Memory B cell (primary cell): ENCODE measurements around the gene NPAS2.

ENCODE experiments used
- ATAC-seq: fragments of 150-1000 bp; cut with Tn5 transposase; 2 replicates; pipeline ENCODE4 v1.10.0; 2021; ENCODE audit warnings: low read depth, mild to moderate bottlenecking, moderate library complexity
- DNase-seq, 2 donors: peaks; one replicate each; pipeline ENCODE4 v3.0.0; 2022; ENCODE audit warnings: low spot score in 2 of 2
- H3K27ac Mint-ChIP-seq: one replicate; pipeline ENCODE4 v1.8.0; 2022; ENCODE audit warnings: mild to moderate bottlenecking, moderate library complexity, mixed read lengths
- H3K27me3 Mint-ChIP-seq: one replicate; pipeline ENCODE4 v1.8.0; 2022; ENCODE audit warnings: mixed read lengths
- H3K36me3 Mint-ChIP-seq: one replicate; pipeline ENCODE4 v1.8.0; 2022; ENCODE audit warnings: mild to moderate bottlenecking, mixed read lengths
- H3K4me1 Mint-ChIP-seq: one replicate; pipeline ENCODE4 v1.8.0; 2022; ENCODE audit warnings: mixed read lengths
- H3K4me3 Mint-ChIP-seq: one replicate; pipeline ENCODE4 v1.8.0; 2022; ENCODE audit warnings: mild to moderate bottlenecking, moderate library complexity, mixed read lengths
- H3K9me3 Mint-ChIP-seq: one replicate; pipeline ENCODE4 v1.8.0; 2022; ENCODE audit warnings: mixed read lengths

Gene NPAS2

DNA sequence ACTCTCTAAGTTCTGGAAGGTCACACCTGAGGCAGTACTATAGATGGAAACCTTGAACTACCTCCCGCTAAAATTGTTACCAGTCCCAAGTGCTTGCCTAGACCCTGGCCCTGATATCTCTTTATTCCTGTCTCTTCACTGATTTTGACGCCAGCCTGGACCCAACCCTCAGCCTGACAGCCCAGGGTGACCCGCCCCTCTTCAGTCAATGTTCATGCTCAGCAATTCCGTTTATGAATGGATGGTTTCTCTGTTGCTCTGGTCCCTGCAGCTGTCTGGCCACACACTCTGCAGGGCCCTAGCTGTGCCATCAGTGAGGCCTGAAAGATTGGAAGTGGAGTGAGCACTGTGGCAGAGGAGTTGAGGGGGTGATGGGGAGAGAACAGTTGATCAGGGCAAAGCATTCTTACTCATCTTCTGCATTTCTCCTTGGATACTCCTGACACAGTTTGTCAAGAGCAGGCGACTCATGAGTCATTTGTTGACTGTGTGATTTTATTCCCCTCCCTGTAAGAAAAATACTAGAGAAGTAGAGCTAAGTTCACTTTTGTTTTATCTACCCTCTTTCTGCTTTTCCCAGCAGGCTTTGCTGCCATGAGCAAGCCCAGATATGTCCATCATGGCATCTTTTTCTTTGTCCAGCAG lies 46.0 kb downstream of the NPAS2 start:
- DNase-seq (no peak), ATAC-seq (no peak)
- Mint-ChIP-seq H3K27me3 (peaks cover 15% of the 10 kb centered on the region), H3K4me3 (no peak overlapping the region), H3K9me3 (peaks cover 14% of the 10 kb centered on the region), H3K4me1 (no peaks in the 10 kb centered on the region), H3K36me3 (peaks cover 2% of the 10 kb centered on the region), H3K27ac (no peak overlapping the region)

DNA sequence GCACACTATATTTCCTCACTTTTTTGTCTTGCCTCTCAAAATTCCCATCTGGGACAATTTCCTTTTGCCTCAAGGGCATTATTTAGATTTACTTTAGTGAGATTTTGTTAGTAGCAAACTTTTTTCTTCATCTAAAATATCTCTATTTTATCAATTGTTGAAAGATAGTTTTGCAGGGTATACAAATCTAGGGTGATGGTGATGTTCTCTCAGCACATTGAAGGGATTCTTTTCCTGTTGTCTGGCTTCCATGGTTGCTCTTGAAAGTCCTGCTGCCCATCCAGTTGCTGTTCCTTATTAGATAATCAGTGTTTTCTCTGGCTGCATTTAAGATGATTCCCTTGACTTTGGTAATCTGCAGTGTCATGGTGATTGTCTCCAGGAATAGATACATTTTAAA lies 48.1 kb downstream of the NPAS2 start:
- H3K4me1 Mint-ChIP-seq, result no peaks in the 10 kb centered on the region
- peaks cover 3% of the 10 kb centered on the region for H3K36me3 Mint-ChIP-seq
- peaks cover 14% of the 10 kb centered on the region for H3K27me3 Mint-ChIP-seq
- no peak overlapping the region for H3K27ac Mint-ChIP-seq
- H3K4me3 Mint-ChIP-seq, result no peak overlapping the region
- H3K9me3 Mint-ChIP-seq, result peaks cover 15% of the 10 kb centered on the region
- ATAC-seq (no peak), DNase-seq (no peak)

DNA sequence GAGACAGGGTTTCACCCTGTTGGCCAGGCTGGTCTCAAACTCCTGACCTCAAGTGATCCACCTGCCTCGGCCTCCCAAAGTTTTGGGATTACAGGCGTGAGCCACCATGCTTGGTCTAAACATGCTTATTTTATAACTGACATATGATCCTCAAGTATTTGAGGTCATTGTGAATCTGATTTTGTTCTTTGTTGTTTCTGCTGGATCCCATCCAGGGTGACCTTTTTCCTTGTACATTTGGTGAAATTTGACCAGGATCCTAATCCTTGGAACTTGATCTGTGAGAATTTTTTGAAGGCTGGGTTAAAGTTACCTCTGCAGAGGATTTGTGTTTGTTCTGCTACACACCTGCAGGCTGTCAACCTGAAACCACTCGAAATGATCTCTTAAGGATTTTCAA lies 49.2 kb downstream of the NPAS2 start:
- Mint-ChIP-seq H3K27me3 (peaks cover 9% of the 10 kb centered on the region), H3K4me1 (no peaks in the 10 kb centered on the region)

DNA sequence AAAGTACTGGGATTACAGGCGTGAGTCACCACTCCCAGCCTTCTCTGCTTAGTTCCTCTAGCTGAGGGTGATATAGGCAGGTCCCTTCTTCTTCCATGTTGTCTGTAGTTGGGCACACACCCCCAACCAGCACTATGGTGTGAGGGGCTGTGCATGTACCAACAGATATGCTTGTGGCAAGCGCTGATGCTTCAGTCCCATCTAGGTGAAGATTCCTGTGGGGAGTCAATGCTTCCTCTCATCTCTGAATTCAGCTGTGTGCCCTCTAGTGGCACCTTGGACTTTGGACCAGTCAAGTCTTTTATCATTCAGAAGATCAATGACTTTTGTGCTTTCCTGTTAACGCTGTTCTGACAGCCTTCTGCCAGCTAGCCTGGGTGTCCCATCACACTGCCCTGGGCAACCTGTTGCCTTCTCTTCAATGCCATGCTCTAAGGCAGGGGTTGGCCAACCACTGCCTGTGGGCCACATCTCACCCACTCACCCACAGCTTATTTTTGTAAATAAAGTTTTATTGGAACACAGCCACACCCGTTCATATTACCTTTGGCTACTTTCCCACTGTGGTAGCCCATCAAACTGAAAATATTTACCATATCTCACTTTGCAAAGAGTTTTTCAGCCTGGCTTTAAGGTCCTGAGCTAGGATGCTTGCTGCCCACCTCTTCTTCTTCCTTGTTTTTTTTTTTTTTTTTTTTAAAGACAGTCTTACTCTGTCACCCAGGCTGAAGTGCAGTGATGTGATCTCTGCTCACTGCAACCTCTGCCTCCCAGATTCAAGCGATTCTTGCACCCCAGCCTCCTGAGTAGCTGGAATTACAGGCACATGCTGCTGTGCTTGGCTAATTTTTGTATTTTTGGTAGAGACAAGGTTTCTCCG lies 51.0 kb downstream of the NPAS2 start:
- Mint-ChIP-seq H3K4me3 (no peak overlapping the region), H3K9me3 (peaks cover 15% of the 10 kb centered on the region), H3K4me1 (no peaks in the 10 kb centered on the region), H3K27ac (no peak overlapping the region), H3K36me3 (peaks cover 3% of the 10 kb centered on the region), H3K27me3 (peaks cover 10% of the 10 kb centered on the region)
- ATAC-seq (no peak), DNase-seq (no peak)

More for the DNA sequence above, 49.2 kb downstream of the NPAS2 start:
- ATAC-seq (no peak), DNase-seq (no peak)
- H3K4me3 Mint-ChIP-seq, result no peak overlapping the region
- H3K27ac Mint-ChIP-seq, result no peak overlapping the region
- peaks cover 15% of the 10 kb centered on the region for H3K9me3 Mint-ChIP-seq
- H3K36me3 Mint-ChIP-seq, result peaks cover 3% of the 10 kb centered on the region

DNA sequence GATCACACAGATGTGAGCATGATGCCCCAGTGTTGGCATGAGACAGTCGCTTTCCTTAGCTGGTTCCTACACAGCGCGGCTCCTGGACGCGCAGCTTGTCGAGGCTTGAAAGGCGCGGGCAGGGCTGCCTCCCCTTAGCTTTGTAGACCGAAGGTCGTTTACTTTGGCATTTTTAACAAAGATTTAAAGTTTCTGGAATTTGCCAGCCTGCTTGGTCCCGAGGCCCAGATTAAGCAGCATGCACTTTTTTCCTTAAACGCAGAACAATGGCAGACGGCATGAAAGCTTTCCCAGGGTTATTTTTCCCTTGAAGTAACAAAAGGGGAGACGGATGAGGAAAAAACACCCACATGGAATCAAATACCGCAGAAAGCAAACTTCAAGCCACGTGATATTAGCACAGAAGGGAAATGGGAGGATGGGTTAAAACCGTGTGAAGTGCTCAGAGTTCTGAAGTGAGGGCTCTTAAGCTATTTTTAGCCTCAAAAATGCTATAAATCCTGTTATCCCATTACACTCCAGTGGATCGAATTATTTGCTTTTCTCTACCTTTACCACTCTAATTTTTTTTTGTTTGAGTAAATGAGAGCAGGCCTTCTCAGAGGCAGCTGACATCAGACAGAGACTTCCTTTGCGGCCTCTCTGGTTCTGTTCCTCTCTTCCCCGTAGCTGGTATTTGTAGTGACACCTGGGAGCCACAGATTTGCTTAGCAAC lies 55.7 kb downstream of the NPAS2 start:
- DNase-seq, result no peak
- H3K27ac Mint-ChIP-seq, result no peak overlapping the region
- H3K27me3 Mint-ChIP-seq, result peaks cover 14% of the 10 kb centered on the region
- H3K36me3 Mint-ChIP-seq, result peaks cover 1% of the 10 kb centered on the region
- H3K4me3 Mint-ChIP-seq, result no peak overlapping the region
- peaks cover 1% of the 10 kb centered on the region for H3K9me3 Mint-ChIP-seq
- ATAC-seq, result no peak
- no peaks in the 10 kb centered on the region for H3K4me1 Mint-ChIP-seq

DNA sequence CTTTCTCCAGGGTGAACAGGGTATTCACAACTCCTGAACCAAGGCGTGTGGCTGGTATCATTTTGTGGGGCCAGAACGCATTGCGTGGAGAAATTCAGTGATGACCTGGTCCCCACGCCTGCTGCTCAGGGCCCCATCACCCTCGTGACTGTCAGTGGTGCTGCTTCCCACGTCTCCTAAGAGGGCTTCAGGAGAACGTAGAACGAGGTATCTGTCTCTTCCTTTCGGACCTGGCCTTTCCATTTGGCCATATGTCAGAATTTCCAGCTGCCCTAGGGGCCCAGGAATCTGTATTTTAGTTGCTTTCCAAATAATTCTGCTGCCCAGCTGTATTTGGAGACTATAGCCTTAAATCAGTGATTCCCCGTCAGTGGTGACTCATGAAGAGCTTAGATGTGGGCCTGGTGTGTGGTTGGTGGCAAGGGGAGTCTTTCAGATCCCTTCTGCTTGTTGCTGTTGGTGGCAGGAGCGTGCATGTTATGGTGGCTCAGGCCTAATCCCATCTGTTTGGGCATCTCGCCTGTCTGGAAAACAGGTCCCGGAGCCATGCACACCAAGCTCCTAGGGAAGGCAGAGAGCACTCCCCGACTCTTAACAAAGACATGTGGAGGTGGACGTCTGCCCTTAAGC lies 56.4 kb downstream of the NPAS2 start:
- ATAC-seq (no peak), DNase-seq (no peak)
- no peaks in the 10 kb centered on the region for H3K4me1 Mint-ChIP-seq

DNA sequence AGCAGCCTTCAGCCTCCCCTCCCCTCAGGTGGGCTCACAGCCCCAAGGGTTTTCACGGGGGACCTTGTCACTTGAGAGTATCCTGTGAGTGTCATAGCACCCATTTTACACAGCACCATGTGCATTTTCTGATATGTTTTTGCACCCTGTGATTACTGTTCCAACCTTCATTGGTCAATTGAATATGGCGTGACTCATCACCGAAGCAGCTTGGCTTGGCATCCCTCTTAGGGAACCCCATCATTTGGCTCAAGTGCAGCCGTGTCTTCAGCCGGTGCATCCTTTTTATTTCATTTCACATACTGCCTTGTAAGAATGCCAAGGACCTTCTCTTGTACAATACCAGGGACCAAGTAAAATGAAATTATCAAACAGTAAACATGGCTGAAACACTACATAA lies 57.6 kb downstream of the NPAS2 start:
- ATAC-seq, result no peak
- Mint-ChIP-seq H3K27me3 (peaks cover 8% of the 10 kb centered on the region), H3K27ac (no peak overlapping the region), H3K4me3 (no peak overlapping the region), H3K4me1 (no peaks in the 10 kb centered on the region), H3K36me3 (no peaks in the 10 kb centered on the region), H3K9me3 (no peaks in the 10 kb centered on the region)
- DNase-seq, result no peak

More for the DNA sequence above, 56.4 kb downstream of the NPAS2 start:
- peaks cover 12% of the 10 kb centered on the region for H3K27me3 Mint-ChIP-seq
- H3K27ac Mint-ChIP-seq, result no peak overlapping the region
- H3K4me3 Mint-ChIP-seq, result no peak overlapping the region
- H3K36me3 Mint-ChIP-seq, result peaks cover 1% of the 10 kb centered on the region
- H3K9me3 Mint-ChIP-seq, result peaks cover 1% of the 10 kb centered on the region

DNA sequence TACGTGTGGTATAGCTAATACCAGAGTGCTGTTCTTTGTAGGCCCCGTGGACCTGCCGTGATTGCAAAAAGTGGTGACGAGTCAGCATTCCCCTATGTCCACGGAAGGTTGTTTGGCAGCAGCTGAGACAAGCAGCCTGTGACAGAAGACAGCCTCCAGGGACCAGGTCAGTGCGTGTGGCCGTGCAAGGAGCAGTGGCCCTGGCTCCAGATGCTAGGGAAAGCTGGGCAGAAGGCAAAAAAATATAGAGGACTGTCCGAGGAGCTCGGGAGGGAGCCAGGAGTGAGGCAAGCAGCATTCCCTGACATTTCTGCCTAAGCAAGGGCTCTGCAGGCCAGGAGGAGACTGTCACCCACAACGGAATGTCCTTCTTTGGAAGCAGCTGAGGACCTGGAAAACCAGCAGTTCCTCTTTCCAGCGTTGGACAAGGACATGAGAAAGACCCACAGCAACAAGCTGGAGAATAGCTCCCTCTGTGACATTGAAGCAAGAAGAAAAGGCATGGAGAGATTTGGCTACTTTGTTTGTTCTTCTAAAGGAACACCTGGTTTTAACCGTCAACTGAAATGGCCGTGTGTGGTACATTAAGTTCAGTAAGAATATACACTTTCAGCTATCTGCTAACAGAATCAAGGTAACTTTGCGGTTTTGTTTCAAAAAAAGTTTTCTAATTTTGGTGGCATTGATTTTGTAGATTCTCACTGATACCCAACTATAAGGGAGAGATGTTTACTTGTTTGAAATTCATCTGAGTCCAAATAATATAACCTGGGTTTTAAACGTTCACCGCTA lies 58.3 kb downstream of the NPAS2 start:
- no peak for ATAC-seq
- no peak for DNase-seq
- peaks cover 8% of the 10 kb centered on the region for H3K27me3 Mint-ChIP-seq
- H3K4me3 Mint-ChIP-seq, result no peak overlapping the region
- no peaks in the 10 kb centered on the region for H3K36me3 Mint-ChIP-seq
- no peaks in the 10 kb centered on the region for H3K9me3 Mint-ChIP-seq
- no peak overlapping the region for H3K27ac Mint-ChIP-seq
- H3K4me1 Mint-ChIP-seq, result no peaks in the 10 kb centered on the region

DNA sequence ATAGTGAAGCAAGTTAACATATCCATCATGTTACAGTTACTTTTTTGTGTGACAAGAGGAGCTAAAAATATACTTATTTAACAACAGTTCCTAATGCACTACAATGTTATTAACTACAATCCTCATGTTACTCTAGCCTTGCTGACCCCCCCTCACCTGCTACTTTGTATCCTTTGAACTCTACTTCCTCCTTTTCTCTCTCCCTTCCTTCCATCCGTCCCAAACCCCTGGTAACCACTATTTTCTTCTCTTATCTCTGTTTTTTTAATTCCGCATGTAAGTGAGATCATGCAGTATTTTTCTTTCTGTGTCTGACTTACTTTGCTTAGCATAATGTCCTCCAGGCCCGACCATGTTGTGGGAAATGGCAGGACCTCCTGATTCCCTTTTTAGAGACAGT lies 59.4 kb downstream of the NPAS2 start:
- Mint-ChIP-seq H3K27ac (no peak overlapping the region), H3K36me3 (no peaks in the 10 kb centered on the region)

DNA sequence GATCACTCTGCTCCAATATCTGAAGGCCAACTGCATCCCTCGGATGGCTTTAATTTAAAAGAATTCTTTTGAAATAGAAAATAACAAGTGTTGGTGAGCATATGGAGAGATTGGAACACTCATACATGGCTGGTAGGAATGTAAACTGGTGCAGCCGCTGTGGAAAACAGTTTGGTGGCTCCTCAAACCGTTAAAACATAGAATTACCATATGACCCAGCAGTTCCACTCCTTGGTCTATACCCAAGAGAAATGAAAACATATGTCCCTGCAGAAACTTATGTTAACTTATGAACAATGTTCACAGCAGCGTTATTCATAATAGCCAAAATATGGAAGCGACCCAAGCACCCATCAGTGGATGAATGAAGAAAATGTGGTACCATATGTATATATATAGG lies 60.1 kb downstream of the NPAS2 start:
- no peaks in the 10 kb centered on the region for H3K36me3 Mint-ChIP-seq

More for the DNA sequence above, 59.4 kb downstream of the NPAS2 start:
- DNase-seq, result no peak
- ATAC-seq, result no peak
- Mint-ChIP-seq H3K4me1 (no peaks in the 10 kb centered on the region), H3K4me3 (no peak overlapping the region), H3K9me3 (no peaks in the 10 kb centered on the region), H3K27me3 (peaks cover 8% of the 10 kb centered on the region)

DNA sequence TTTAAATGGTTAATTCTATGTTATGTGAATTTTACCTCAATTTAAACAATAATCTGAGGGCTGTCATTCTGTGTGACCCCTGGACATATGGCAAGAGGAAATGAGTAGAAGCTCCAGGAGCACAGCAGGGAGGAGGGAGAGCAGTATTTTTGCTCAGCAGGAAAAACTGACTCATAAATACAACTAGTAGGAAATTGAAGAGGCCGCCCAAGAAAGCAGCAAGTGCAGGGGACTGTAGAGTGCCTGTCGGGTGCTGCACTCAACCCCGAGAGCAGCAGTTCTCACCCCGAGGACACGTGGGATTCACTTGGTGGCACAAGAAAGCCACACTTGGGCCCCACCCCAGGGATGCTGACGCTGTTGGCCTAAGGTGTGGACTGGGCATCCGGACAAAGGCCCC lies 60.8 kb downstream of the NPAS2 start:
- Mint-ChIP-seq H3K4me3 (no peak overlapping the region), H3K27me3 (peaks cover 10% of the 10 kb centered on the region), H3K9me3 (no peaks in the 10 kb centered on the region), H3K27ac (no peak overlapping the region), H3K36me3 (no peaks in the 10 kb centered on the region), H3K4me1 (no peaks in the 10 kb centered on the region)
- ATAC-seq, result no peak
- no peak for DNase-seq

More for the DNA sequence above, 60.1 kb downstream of the NPAS2 start:
- Mint-ChIP-seq H3K4me1 (no peaks in the 10 kb centered on the region), H3K27me3 (peaks cover 12% of the 10 kb centered on the region), H3K4me3 (no peak overlapping the region), H3K9me3 (no peaks in the 10 kb centered on the region), H3K27ac (no peak overlapping the region)
- DNase-seq (no peak), ATAC-seq (no peak)

DNA sequence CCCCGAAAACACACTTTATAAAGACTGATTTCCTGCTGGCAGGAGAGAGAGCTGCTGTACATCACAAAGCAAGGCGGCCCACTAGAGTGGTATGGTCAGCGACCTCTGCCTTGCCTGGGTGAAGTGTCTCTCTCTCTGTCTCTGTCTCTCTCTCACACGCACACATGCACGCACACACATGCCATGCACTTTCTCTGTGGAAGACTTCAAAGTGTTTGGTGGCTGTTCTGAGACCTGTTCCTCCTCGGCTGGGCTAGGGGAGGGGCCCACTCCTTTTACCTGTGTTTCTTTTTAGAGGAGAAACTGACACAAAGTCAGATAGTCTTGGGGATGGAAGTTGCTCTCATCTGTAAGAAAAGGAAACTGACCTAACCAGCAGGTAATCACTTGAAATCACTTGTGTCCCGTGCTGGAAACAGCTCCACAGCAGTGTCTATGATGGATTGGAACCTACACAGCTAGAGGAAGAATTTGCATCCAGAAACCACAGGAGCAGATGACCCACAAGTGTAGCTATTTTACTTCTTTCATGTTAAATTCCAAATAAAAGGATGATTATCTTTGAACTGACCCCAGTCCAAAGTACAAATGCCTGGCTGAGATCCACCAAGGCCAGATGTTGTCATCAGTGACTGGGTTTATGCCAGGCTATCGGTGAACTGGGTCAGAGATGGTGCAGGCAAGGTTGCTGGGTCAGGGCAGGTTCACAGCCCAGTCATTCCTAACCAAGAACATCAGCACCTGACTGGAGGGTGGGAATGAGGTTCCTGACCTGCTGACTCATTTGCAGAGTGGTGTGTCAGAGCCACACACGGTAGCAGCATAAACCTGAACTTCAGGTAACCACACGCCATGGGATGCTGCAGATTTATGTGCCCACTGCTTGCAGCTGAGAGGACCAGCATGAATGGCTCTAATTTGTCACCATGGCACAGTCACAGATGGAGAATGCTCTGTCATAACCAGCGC lies 63.0 kb downstream of the NPAS2 start:
- H3K4me1 Mint-ChIP-seq, result no peaks in the 10 kb centered on the region
- H3K27ac Mint-ChIP-seq, result no peak overlapping the region
- H3K27me3 Mint-ChIP-seq, result peaks cover 8% of the 10 kb centered on the region
- H3K36me3 Mint-ChIP-seq, result no peaks in the 10 kb centered on the region
- DNase-seq, result no peak
- ATAC-seq, result no peak
- H3K9me3 Mint-ChIP-seq, result no peaks in the 10 kb centered on the region
- H3K4me3 Mint-ChIP-seq, result no peak overlapping the region
